ENCODE data around the gene TROAP.

The TROAP gene

DNA sequence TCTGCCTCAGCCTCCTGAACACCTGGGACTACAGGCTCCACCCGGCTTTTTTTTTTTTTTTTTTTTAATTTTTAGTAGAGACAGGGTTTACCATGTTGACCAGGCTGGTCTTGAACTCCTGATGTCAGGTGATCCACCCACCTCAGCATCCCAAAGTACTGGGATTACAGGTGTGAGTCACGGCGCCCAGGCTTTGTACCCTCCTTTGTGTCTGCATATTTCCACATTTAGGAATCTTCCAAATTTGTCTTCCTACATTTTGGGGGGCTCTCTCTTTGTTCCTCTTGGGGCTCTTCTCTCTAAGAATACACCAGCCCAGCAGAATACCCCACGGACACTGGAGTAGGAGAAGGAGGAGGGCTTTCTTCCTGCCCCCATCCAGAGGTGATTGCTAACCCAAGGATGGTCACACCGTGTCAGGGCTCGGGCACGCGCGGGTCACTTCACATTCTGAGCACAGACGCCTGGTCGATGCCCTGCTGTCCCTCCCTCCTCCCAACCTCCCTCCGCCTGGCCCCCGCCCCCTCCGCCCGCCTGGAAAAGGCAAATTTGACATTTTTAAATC lies 21.5 kb downstream of the TROAP start:
- DNase-seq, result no peak

- DNase-seq, result peak; percentile 21
Observed at GRCh38 chr12:49345051-49345824, 22.2 kb downstream of the TROAP start.

- DNase-seq, result no peak
Observed at GRCh38 chr12:49345825-49346658, 23.0 kb downstream of the TROAP start.

DNA sequence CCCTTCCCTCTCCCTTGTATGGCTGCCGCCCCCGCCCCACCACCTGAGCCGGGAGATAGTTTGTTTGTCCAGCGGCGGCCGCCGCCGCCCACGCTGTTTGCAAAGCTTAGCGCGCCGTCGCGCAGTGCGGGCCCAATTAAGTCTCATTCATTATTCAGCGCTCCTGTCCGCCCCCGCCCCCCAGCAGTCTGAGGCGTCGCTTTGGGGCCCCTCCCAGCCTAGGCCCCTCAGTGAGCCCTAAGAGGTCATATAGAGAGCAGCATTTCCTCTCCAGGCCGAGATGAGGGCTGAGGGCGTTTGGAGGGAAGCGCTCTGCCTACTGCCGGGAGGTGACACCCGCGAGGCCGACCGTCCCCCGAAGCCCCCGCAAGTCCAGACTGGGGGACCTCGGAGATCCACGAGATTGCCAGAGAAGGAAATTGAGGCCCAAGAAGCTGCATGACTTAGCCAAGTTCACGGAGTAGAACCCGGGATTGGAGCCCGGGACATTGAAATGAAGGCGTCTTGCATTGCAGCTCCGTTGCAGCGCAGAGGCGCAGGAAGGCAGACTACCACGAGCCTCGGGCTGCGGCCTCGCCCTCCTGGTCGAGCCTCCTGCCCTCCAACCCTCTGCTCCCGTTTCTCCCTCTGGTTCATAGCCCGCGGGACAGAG lies 23.7 kb downstream of the TROAP start, which contains the start of gene DNAJC22:
DNAJC22 (plus strand) TSS at position 230 of the 652 bp plus-strand sequence. CDS start 1,985 bp downstream, outside the sequence.
- peak; percentile 41 for DNase-seq

DNA sequence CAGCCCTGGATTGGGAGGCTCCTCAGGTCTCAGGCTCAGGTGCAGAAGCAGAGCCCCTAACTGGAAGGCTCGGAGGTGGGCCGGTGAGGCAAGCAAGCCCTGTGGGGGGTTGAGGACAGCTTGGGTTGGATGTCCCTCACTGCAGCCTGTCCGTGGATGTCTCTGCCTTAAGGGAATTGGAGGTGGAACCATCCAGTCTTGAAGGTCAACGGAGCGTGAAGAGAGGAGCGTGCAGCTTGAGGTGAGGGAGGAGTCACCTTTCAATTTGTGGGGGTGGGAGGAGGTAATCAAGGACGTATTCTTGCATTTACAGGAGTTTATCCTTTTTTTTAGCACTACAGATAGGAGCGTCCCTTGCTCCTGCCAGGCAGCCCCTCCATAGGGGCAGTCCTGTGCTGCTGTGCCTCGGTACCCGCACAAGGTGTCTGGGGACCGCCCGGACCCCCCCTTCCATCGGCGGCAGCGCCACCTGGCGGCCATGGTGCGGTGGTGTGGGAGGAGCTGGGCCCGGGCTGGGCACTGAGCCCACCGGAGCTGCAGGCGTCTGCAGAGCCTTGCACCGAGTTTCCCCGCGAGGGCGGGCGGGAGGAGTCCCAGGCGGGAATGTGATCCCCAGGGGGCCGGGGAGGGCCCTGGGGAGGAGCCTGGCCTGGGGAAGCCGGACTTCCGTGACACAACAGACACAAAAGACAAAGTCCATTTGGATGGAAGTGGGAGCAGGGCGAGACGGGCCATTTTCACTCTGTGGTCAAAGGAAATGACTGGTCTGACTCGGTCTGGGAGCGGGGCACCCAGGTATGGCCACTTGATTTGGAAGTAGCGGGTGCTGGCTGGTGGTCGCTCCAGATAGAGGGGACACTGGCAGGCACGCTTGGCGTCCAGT lies 24.5 kb downstream of the TROAP start:
- DNase-seq, result peak; percentile 81

DNA sequence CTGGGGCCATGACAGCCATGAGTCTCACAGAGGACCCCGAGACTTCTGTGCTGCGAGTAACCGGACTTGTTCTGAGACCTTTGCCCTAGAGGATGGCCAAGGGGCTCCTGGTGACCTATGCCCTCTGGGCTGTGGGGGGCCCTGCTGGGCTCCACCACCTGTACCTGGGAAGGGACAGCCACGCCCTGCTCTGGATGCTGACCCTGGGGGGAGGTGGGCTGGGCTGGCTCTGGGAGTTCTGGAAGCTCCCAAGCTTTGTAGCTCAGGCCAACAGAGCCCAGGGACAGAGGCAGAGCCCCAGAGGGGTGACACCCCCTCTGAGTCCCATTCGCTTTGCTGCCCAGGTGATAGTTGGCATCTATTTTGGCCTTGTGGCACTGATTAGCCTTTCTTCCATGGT lies 25.7 kb downstream of the TROAP start:
- no peak for DNase-seq

DNA sequence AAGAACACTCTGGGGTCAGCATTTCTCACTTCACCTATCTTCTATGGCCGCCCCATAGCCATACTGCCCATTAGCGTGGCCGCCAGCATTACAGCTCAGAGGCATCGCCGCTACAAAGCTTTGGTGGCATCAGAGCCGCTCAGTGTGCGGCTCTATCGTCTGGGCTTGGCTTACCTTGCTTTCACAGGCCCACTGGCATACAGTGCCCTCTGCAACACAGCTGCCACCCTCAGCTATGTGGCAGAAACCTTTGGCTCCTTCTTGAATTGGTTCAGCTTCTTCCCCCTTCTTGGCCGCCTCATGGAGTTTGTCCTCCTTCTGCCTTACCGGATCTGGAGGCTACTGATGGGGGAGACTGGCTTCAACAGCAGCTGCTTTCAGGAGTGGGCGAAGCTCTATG lies 26.2 kb downstream of the TROAP start:
- DNase-seq, result no peak

DNA sequence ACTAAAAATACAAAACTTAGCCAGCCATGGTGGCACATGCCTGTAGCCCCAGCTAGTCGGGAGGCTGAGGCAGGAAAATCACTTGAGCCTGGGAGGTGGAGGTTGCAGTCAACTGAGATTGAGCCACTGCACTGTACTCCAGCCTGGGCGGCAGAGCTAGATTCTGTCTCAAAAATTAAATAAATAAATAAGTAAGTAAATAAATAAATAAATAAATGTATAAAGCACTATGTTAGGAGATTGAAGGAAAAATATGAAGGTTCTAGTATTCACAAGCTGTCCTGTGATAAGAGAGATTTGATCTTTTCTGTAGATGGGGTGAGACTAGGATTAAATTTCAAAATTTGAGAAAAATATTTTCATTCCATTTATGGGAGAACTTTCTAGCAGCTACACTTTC lies 29.3 kb downstream of the TROAP start:
- DNase-seq, result no peak

DNA sequence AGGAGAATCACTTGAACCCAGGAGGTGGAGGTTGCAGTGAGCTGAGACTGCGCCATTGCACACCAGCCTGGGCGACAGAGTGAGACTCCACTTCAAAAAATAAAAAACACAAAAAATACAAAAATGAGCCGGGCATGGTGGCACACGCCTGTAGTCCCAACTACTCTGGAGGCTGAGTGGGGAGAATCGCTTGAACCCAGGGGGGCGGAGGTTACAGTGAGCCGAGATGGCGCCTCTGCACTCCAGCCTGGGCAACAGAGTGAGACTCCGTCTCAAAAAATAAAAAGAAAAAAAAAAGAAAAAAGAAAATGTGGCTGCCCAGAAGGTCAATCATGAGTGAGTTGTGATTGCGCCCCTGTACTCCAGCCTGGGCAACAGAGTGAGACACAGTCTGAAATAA lies 32.9 kb downstream of the TROAP start:
- no peak for DNase-seq

DNA sequence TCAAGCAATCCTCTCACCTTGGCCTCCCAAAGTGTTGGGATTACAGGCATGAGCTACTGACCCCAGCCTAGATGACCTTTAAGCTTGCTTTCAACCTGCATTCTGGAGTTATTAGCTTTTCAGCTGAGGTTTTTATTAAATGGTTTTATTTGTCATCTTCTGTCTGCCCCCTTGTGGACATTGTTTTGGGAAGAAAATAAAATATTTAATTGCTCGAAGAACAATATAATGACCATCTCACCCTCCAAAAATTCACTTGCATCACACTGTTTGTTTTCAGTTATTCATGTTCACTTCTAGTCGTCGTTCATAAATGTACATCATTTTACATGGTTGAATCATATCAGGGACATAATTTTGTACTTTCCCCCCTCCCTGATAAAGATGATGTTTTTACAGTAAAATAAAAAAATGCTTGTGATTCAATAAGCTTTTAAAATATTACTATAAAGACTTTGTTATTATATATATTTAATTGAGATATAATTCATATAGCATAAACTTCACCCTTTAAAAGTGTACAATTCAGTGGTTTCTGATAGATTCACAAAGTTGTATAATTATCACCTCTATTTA lies 34.1 kb downstream of the TROAP start:
- no peak for DNase-seq

DNA sequence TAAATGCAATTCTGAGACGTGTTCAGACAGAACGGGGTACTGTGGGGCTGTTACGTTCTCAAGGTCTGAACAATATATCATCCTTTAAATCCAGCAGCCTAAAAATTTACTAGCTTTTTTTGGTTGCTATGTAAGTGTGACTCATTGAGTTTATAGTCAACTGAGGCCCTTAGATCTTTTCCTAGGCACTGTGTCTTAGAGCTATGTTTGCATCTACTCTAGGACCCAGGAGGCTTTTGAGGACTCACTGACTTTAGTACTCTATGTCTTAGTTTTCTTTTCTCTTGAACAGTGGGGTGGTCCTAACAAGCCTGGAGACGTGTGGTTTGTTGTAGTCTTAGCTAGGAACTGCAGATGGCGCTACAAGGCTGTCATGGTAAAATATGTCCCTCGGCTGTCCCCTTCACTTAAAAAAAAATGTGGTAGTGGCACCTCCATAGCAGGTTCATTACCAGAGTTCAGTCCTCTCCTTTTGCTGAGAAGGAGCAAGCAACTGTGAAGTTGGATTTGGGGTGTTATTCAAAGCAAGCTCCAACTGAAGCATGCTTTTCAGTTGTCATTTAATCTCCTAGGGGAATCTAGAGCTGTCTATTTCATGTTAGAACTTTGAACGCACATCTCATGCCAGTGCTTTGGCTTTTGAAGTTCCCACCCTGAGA lies 35.6 kb downstream of the TROAP start:
- no peak for DNase-seq

DNA sequence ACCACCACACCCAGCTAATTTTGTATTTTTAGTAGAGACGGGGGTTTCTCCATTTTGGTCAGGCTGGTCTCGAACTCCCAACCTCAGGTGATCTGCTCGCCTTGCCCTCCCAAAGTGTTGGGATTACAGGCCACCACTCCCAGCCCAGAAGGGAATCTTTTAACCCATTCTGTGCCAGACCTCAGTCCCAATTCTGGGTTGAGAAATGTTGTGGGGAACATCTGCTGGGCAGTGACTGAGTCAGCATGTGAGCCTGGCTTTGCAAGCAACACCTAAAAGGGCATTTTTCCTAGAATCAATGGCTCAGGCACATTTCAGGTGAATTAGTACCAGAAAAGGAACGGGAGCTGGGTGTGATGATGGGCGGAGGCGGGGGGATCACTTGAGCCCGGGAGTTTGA lies 36.6 kb downstream of the TROAP start:
- DNase-seq, result no peak

DNA sequence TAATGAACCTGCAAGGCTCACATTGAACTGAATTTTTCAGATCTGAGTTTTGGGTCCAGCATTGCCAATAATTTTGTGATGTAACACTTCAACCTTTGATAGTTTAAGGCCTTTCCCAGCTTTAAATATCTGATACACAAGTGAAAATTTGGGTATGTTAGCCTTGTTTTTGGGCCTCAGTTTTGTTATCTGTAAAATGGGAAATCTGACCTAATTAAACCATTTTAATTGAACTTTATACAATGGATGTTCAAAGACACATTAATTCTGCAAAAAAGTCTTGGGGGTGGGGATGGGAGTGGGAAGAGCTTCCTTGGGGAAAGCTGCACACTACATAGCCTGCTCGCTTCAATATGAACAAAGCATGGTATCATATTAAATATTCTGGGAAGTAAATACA lies 39.0 kb downstream of the TROAP start:
- DNase-seq, result no peak

DNA sequence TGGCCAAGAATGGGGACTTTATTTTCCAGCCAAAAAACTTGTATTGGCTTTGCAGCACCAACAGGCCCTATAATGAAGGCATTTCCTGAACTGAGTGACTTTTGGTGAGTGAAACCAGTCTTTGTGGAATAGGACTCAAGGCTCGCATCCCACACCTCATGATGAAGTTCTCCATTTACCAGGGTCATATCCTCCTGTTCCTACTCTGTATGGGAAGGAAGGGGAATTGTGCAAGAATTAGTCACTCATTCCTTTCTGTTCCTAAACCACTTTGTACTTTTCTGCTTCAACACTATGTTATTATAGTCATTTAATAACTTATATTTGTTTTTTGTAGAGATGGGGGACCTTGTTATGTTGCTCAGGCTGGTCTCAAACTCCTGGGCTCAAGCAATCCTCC lies 41.9 kb downstream of the TROAP start:
- no peak for DNase-seq

- DNase-seq, result no peak
Observed at GRCh38 chr12:49365542-49365941, 42.5 kb downstream of the TROAP start.

GRCh38 chr12:49366096-49366651 lies 43.1 kb downstream of the TROAP start:
- no peak for DNase-seq

- DNase-seq, result peak; percentile 90
Observed at GRCh38 chr12:49366652-49367380, 43.8 kb downstream of the TROAP start.

- no peak for DNase-seq
Observed at GRCh38 chr12:49367381-49368239, 44.6 kb downstream of the TROAP start, which contains the start of gene SPATS2. SPATS2 (plus strand) TSS chr12:49367462; CDS start chr12:49461013, 93,551 bp downstream.

DNA sequence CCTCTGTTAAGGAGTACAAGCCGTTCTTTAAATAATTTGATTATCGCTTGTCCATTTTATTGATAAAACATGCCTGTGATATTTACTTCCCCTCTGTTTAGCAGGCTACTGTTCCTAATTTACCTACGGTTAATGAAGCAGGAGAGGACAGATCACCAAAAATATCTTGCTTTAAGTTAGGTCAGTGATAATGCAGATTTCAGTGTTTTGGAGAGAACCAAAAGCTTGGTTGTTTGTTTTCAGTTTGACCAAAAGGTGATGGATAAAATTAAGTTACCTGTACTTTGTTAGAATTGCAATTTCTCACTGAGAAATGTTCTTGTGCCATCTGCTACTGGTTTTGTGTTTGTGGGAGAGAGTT lies 45.2 kb downstream of the TROAP start:
- DNase-seq, result no peak
